ENCODE data around the gene ATOSA. TPM values are rescaled to one million over a fixed set of nuclear protein-coding genes. Genes with fewer than 3 reads are reported as not detected.

Gene ATOSA
- total RNA-seq, 1 experiment from 2014 or later = 4.7 TPM

- Histone ChIP-seq H3K27ac (ENCODE audit: low read depth, low read length) (no peak overlapping the region), H3K4me1 (ENCODE audit: control insufficient read depth in 1 of 2, insufficient read depth in 2 of 2, low read length in 2 of 2) (no peaks in the 10 kb centered on the region), H3K79me2 (ENCODE audit: insufficient read depth, low read length) (no peaks in the 10 kb centered on the region), H3K36me3 (ENCODE audit: control insufficient read depth in 1 of 2, insufficient read depth in 2 of 2, low read length in 2 of 2) (no peaks in the 10 kb centered on the region), H3K9me2 (ENCODE audit: insufficient read depth) (no peaks in the 10 kb centered on the region), H3K4me2 (ENCODE audit: low read length) (no peak overlapping the region), H3K9me3 (ENCODE audit: control insufficient read depth in 1 of 2, insufficient read depth in 1 of 2, low read depth in 1 of 2, low read length in 2 of 2) (no peaks in the 10 kb centered on the region), H3K4me3 (replicated peaks in 1 of 2; ENCODE audit: low read depth in 1 of 2, low read length in 2 of 2) (no peak overlapping the region), H2AFZ (ENCODE audit: low read depth, low read length, poor library complexity, severe bottlenecking) (no peak overlapping the region), H3K27me3 (ENCODE audit: insufficient read depth, low read length) (no peaks in the 10 kb centered on the region), H3K9ac (ENCODE audit: low read length) (no peak overlapping the region), H4K20me1 (ENCODE audit: insufficient read depth) (no peaks in the 10 kb centered on the region)
- TF ChIP-seq REST (IDR thresholded peaks at IDR 0.05; ENCODE audit: low read depth) (no peak), RAD21 (IDR thresholded peaks at IDR 0.05; ENCODE audit: low read depth) (no peak), ZBTB33 (IDR thresholded peaks at IDR 0.05; ENCODE audit: extremely low read depth, insufficient replicate concordance, low read length) (no peak), POLR2A (IDR thresholded peaks at IDR 0.05; ENCODE audit: borderline replicate concordance, extremely low read depth, insufficient read depth, insufficient read length) (no peak), CEBPB (IDR thresholded peaks at IDR 0.05; ENCODE audit: low read depth) (no peak), ELF1 (IDR thresholded peaks at IDR 0.05; ENCODE audit: borderline replicate concordance, low read depth) (no peak), SIN3A (IDR thresholded peaks at IDR 0.05; ENCODE audit: low read depth) (no peak), POLR2AphosphoS5 (IDR thresholded peaks at IDR 0.05; ENCODE audit: low read depth, low read length) (no peak), MAX (IDR thresholded peaks at IDR 0.05) (no peak), ZFX (IDR thresholded peaks at IDR 0.05) (no peak), SP1 (IDR thresholded peaks at IDR 0.05; ENCODE audit: low read depth) (no peak), TCF7L2 (IDR thresholded peaks at IDR 0.05; ENCODE audit: borderline replicate concordance, extremely low read depth, insufficient read depth, insufficient read length) (no peak), JUND (IDR thresholded peaks at IDR 0.05) (no peak), FOSL1 (IDR thresholded peaks at IDR 0.05; ENCODE audit: low read depth) (no peak)
- TF ChIP-seq, protein P1, sequence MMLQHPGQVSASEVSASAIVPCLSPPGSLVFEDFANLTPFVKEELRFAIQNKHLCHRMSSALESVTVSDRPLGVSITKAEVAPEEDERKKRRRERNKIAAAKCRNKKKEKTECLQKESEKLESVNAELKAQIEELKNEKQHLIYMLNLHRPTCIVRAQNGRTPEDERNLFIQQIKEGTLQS (IDR thresholded peaks at IDR 0.05) = no peak
- intact Hi-C loops (cut with micrococcal nuclease) = no loop called here
- DNase-seq (ENCODE audit: low read depth, low spot score) (no peak), ATAC-seq (no peak)
- ChIA-PET POLR2A (no interaction called here), RAD21 (ENCODE audit: low non-redundant PET in 1 of 2, low total read pairs in 2 of 2, uncharacterized antibody in 2 of 2, unreplicated experiment in 2 of 2) (no interaction called here), CTCF (no interaction called here)
- BruUV-seq (replicated peaks) = no TSS peak
Measured at GRCh38 chr15:52657338-52657737, 21.9 kb downstream of the ATOSA start.
